ENCODE measurements around the gene DPP6. TPM values are rescaled to one million over a fixed set of nuclear protein-coding genes. Genes with fewer than 3 reads are reported as not detected.

DPP6 gene
- total RNA-seq, 4 donors from 2014 or later = 0.60 to 1.7 (median 1.6) TPM; not detected in 1

GRCh38 chr7:154777023-154777422 lies 724.8 kb downstream of the DPP6 start:
- no peaks in the 10 kb centered on the region for H3K4me1 ChIP-seq
- 64 to 81% methylated on average over 5 of the region's 5 CpGs for WGBS, 2 donors
- no peak for DNase-seq (ENCODE audit: low spot score in 2 of 2)
- no peak overlapping the region for H3K4me3 ChIP-seq
- no peaks in the 10 kb centered on the region for H3K36me3 ChIP-seq
- no peak for TF ChIP-seq POLR2A (IDR thresholded peaks at IDR 0.05)
- TF ChIP-seq CTCF (IDR thresholded peaks at IDR 0.05) = no peak
- TF ChIP-seq EP300 (IDR thresholded peaks at IDR 0.05) = no peak
- H3K9me3 ChIP-seq = peaks cover 0 to 3% (median 0%) of the 10 kb centered on the region in 4 donors
- H3K27me3 ChIP-seq = no peaks in the 10 kb centered on the region
- no peak overlapping the region for H3K27ac ChIP-seq

DNA sequence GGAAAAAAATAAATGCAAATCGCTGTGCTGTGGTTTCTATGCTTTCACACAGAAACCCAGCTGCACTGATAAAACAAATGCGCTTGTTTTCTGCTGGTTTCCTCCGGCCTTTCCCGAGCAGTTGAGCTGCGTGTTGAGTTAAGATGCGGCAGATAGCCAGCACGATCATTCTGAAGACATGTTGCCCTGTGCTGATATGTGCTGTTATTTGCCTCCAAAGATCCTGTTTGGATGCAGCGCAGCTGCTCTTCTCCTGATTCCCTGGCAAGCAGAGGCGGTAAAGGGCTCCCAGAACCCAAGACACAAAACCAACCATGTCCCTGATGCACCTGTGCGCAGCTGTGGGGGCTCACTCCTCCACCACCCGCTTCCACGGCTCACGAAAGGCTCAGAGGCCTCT lies 725.3 kb downstream of the DPP6 start:
- no peak for TF ChIP-seq EP300 (IDR thresholded peaks at IDR 0.05)
- TF ChIP-seq POLR2A (IDR thresholded peaks at IDR 0.05) = no peak
- TF ChIP-seq CTCF (IDR thresholded peaks at IDR 0.05) = no peak
- Histone ChIP-seq H3K4me3 (no peak overlapping the region), H3K27me3 (no peaks in the 10 kb centered on the region), H3K4me1 (no peaks in the 10 kb centered on the region), H3K36me3 (no peaks in the 10 kb centered on the region), H3K9me3 (peaks cover 0 to 3% (median 0%) of the 10 kb centered on the region in 4 donors), H3K27ac (no peak overlapping the region)
- WGBS, 2 donors = 87% methylated on average over 13 of the region's 13 CpGs
- no peak for DNase-seq (ENCODE audit: low spot score in 2 of 2)

- H3K36me3 ChIP-seq = no peaks in the 10 kb centered on the region
- DNase-seq (ENCODE audit: low spot score in 2 of 2) = no peak
- 74 to 82% methylated on average over 6 of the region's 6 CpGs for WGBS, 2 donors
- no peaks in the 10 kb centered on the region for H3K4me1 ChIP-seq
- TF ChIP-seq POLR2A (IDR thresholded peaks at IDR 0.05) = no peak
- TF ChIP-seq CTCF (IDR thresholded peaks at IDR 0.05) = no peak
- no peak for TF ChIP-seq EP300 (IDR thresholded peaks at IDR 0.05)
- H3K9me3 ChIP-seq = peaks cover 0 to 3% (median 0%) of the 10 kb centered on the region in 4 donors
- no peak overlapping the region for H3K27ac ChIP-seq
- H3K4me3 ChIP-seq = no peak overlapping the region
- no peaks in the 10 kb centered on the region for H3K27me3 ChIP-seq
Measured at GRCh38 chr7:154777908-154778307, 725.7 kb downstream of the DPP6 start.

- WGBS, 2 donors = 56 to 63% methylated on average over 16 of the region's 16 CpGs
- no peak for TF ChIP-seq POLR2A (IDR thresholded peaks at IDR 0.05)
- TF ChIP-seq CTCF (IDR thresholded peaks at IDR 0.05) = no peak
- TF ChIP-seq EP300 (IDR thresholded peaks at IDR 0.05) = no peak
Measured at GRCh38 chr7:154781369-154782303, 729.4 kb downstream of the DPP6 start.

DNA sequence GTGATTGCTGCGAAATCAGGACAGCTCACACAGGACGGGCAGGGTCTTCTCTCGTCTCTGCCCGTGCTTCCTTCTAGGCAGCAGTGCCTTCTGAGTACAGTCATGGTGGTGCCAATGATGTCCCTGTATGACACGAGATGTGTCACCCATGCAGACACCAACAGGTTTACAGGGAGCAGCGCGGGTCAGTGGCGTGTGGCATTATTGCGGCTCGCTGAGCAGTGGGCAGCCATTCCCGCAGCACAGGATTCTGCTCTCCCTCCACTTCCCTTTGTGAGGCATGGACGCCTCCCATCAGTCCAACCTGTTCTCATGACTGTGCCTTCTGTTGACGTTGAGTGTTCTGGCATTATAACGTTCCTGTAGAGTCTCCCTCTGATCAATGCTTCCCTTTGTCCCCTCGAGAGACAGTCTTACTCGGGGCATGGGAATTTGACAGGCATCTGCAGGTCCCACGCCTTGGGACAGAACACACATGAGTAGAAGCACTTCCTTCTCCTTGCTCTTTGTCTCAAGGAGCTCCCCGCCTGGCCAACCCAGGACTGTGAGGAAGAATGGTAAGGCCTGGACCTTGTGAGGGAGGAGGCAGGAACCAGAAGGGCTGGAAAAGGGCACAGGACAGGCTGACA lies 731.2 kb downstream of the DPP6 start:
- H3K4me1 ChIP-seq = no peaks in the 10 kb centered on the region
- H3K9me3 ChIP-seq = peaks cover 0 to 8% (median 0%) of the 10 kb centered on the region in 4 donors
- H3K4me3 ChIP-seq = no peak overlapping the region
- TF ChIP-seq EP300 (IDR thresholded peaks at IDR 0.05) (no peak), CTCF (IDR thresholded peaks at IDR 0.05) (no peak), POLR2A (IDR thresholded peaks at IDR 0.05) (no peak)
- no peak for DNase-seq (ENCODE audit: low spot score in 2 of 2)
- no peaks in the 10 kb centered on the region for H3K36me3 ChIP-seq
- no peak overlapping the region for H3K27ac ChIP-seq
- WGBS, 2 donors = 69% methylated on average over 18 of the region's 18 CpGs
- H3K27me3 ChIP-seq = no peaks in the 10 kb centered on the region

More at GRCh38 chr7:154781369-154782303, 729.4 kb downstream of the DPP6 start:
- no peaks in the 10 kb centered on the region for H3K27me3 ChIP-seq
- H3K36me3 ChIP-seq = no peaks in the 10 kb centered on the region
- no peak overlapping the region for H3K4me3 ChIP-seq
- DNase-seq (ENCODE audit: low spot score in 2 of 2) = no peak
- H3K9me3 ChIP-seq = peaks cover 0 to 10% (median 0%) of the 10 kb centered on the region in 4 donors
- no peaks in the 10 kb centered on the region for H3K4me1 ChIP-seq
- no peak overlapping the region for H3K27ac ChIP-seq

All from tibial nerve (tissue), 4 donors.